NCI-H1092 (cell line): ENCODE results near the gene NDUFA3.

Experiments
- DNase-seq: peaks from one replicate; lab custom pipeline; 2025; lab: John Stamatoyannopoulos, UW

NDUFA3 gene

GRCh38 chr19:54107876-54108490, 5.3 kb downstream of the NDUFA3 start:
- DNase-seq = no peak

- no peak for DNase-seq
Observed at GRCh38 chr19:54108496-54108895, 5.8 kb downstream of the NDUFA3 start.

GRCh38 chr19:54109651-54110050, 7.0 kb downstream of the NDUFA3 start:
- no peak for DNase-seq

GRCh38 chr19:54114340-54115108, 11.9 kb downstream of the NDUFA3 start:
- DNase-seq = no peak

- peak; percentile 94 for DNase-seq
Observed at GRCh38 chr19:54115109-54116063, 12.7 kb downstream of the NDUFA3 start, which contains the start of the genes PRPF31 and TFPT. Gene PRPF31 (plus strand): TSS chr19:54115754. CDS start chr19:54118279, 2,525 bp downstream. Gene TFPT (minus strand): TSS chr19:54115657. CDS start chr19:54115269, 388 bp downstream.

DNA sequence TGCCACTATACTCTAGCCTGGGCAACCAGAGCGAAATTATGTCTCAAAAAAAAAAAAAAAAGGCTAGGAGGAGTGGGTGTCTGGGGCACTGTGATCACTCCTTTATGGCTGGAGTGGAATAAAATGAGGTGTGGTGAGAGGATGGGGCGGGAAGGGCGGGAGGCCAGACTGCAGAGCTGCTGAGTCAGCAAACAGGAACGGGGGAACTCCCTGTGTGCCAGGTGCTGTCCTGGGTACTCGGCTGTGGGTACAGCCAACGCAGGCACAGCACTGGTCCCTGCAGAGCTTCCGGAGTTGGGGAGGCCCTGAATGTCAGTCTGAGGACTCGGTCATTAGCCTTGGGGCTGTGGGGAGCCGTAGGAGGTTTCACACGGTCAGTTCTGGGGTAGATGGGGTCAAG, 18.6 kb downstream of the NDUFA3 start:
- no peak for DNase-seq

- DNase-seq = no peak
Observed at GRCh38 chr19:54123682-54124081, 21.0 kb downstream of the NDUFA3 start.

DNA sequence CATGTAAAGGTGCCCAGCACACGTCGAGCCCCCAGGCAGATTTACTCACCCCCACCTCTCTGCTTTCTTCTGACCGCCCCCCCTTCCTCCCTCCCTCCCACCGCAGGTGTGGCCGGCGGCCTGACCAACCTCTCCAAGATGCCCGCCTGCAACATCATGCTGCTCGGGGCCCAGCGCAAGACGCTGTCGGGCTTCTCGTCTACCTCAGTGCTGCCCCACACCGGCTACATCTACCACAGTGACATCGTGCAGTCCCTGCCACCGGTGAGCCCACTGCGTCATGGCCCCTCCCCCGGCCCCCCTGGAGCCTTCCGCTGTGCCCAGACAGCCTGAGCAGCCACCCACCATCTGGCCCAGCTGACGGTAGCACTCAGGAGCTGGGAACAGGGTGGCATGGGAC, 21.7 kb downstream of the NDUFA3 start:
- DNase-seq = no peak

- DNase-seq = no peak
Observed at GRCh38 chr19:54125713-54126112, 23.1 kb downstream of the NDUFA3 start.

DNA sequence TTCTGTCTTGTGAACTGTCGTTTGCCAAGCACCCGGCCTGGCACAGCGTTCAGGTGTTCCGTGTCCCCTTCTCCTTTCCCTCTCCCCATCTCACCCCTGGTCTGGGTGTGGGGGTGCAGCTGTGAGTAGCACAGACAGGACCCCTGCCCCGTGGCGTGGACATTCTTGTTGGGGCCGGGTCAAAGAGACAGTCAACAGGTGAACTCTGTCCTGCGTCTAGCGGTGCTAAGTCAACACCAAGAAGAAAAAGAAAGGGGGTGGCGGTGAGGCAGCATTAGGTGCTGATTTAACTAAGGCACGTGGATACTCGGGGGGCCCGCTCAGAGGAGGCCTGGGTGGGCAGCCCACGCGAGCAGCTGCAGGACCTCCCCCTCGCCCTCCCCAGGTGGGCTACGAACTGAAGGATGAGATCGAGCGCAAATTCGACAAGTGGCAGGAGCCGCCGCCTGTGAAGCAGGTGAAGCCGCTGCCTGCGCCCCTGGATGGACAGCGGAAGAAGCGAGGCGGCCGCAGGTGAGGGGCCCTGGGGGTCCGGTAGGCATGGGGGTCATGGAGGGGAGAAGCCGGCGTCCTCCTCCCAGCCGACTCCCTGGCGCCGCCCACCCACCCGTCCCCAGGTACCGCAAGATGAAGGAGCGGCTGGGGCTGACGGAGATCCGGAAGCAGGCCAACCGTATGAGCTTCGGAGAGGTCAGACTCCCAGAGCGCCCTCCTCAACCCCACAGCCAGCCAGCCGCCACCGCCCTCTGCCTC, 25.2 kb downstream of the NDUFA3 start:
- no peak for DNase-seq

DNA sequence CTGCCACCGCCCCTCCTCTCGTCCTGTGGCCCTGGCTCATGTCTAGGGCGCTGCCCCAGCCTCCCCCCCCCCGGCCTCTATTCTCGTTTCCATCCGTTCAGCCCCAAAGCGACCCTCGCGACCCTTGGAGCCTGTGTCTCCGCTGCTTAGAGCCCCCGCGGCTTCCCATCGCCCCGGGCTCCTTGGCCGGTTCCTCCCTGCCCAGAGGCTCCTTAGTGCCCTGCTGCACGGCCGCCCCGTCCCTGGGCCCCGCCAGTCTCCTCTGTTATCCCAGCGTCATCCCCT, 25.7 kb downstream of the NDUFA3 start:
- DNase-seq = no peak

DNA sequence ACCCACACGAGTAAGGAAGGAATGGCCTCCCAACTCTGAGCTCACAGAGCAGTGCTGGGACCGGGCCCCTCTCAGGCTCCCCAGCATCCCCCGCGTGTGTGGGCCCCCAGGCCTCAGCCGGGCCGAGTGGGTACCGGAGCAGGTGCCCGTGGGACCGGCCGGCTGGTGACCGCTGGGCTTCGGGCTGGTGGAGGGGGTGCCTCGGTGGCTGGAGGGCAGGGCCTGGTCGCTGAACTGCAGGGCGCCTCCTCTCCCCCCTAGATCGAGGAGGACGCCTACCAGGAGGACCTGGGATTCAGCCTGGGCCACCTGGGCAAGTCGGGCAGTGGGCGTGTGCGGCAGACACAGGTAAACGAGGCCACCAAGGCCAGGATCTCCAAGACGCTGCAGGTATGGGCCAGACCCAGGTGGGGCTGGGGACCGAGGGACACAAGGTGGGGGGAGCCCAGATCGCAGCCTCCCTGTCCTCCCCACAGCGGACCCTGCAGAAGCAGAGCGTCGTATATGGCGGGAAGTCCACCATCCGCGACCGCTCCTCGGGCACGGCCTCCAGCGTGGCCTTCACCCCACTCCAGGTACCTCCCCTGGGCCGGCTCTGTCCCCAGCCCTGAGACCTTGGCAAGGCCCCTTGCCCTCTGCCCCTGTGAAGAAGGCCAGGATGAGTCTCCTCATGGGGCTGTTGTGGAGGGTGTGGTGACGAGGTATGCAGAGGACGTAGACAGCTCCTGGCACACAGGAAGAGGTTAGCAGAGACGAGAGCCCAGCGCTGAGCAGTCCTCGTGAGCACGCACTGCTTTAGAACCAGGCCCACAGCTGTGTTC, 26.4 kb downstream of the NDUFA3 start:
- no peak for DNase-seq

DNA sequence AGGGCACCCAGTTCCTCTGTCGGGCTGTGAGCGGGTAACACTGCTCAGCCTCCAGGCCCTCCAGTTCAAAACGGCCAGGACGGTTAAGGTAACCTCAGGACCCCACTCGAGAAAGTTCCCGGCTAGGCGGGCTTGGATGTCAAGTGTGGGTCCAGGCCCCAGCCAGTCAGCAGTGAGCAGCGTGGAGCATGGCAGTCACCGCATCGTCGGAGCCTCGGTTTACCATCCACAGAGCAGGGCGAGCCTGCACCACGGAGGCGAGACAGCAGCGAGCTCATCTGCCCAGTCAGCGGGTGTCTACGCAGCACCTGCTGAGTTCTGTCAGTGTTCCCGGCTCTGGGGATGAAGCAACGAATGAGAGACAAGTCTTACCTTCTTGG, 27.0 kb downstream of the NDUFA3 start:
- DNase-seq = no peak

DNA sequence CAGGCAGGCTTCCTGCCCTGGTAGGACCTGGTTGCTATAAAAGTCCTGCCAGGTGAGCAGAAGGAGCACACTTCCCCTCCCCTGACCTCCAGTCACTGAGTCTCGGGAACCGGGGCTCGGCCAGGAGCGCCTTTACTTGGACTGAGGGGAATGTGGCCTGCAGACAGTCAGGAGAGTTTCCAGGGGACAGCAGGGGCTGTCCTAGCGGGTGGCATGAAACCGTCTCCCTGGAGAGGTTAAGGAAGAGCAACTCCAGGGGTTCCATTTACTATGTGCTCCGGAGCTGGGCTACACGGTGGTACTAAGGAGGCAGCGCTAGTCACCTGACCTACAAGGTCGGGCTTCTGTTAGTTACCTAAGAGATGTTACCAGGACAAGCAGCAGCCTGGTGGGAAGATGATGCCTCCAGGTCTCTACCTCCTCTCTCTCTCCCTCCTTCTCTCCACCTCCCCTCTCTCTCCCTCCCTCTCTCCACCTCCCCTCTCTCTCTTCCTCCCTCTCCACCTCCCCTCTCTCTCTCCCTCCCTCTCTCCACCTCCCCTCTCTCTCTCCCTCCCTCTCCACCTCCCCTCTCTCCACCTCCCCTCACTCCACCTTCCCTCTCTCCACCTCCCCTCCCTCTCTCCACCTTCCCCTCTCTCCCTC, 30.8 kb downstream of the NDUFA3 start:
- no peak for DNase-seq

DNA sequence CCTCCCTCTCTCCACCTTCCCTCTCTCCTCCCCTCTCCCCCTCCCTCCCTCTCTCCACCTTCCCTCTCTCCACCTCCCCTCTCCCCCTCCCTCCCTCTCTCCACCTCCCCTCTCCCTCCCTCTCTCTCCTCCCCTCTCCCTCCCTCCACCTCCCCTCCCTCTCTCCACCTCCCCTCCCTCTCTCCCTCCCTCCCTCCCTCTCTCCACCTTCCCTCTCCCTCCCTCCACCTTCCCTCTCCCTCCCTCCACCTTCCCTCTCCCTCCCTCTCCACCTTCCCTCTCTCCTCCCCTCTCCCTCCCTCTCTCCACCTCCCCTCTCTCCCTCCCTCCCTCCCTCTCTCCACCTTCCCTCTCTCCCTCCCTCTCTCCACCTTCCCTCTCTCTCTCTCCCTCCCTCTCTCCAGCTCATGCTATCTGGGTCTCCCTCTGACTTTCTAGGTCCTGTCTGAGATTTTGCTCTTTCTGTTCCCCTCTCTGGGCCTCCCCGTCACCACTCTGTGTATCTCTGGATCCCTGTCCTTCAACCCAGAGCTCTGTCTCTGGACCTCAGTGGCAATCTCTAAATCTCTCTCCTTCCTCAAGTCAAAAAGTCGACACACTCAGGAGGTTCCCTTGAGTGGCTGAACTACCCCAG, 31.4 kb downstream of the NDUFA3 start:
- DNase-seq = no peak

GRCh38 chr19:54136086-54136863, 33.6 kb downstream of the NDUFA3 start:
- DNase-seq = no peak

GRCh38 chr19:54136864-54137698, 34.4 kb downstream of the NDUFA3 start:
- DNase-seq = peak; percentile 98
